Endodermal cell (in vitro differentiated cells): ENCODE data around the gene CCDC146. TPM values are rescaled to one million over a fixed set of nuclear protein-coding genes. Genes with fewer than 3 reads are reported as not detected.
"Not testable (repeated sequence)": the region's sequence is repeated elsewhere in the genome, so short reads cannot be mapped to it uniquely, and the experiment has no call there.

Source experiments
- DNase-seq: peaks from one replicate; pipeline ENCODE4 v3.0.0-alpha.2; 2017
- H3K27ac ChIP-seq: 2 replicates; pipeline ENCODE4 v1.5.1; 2013; ENCODE audit warnings: mild to moderate bottlenecking, low read depth, low read length, moderate library complexity
- H3K27me3 ChIP-seq: 2 replicates; pipeline ENCODE4 v1.6.1; 2013; ENCODE audit warnings: mild to moderate bottlenecking, low read length, moderate library complexity; ENCODE audit not compliant: insufficient read depth, control insufficient read depth, poor library complexity, severe bottlenecking
- H3K36me3 ChIP-seq: 2 replicates; pipeline ENCODE4 v1.7.0; 2013; ENCODE audit warnings: mild to moderate bottlenecking, low read length, moderate library complexity; ENCODE audit not compliant: control insufficient read depth, insufficient read depth
- H3K4me1 ChIP-seq: one replicate; pipeline ENCODE4 v1.7.0; 2013; ENCODE audit warnings: low read length; ENCODE audit not compliant: control insufficient read depth, insufficient read depth
- H3K4me3 ChIP-seq: 2 replicates; pipeline ENCODE4 v1.5.1; 2013; ENCODE audit warnings: mild to moderate bottlenecking, low read length, moderate library complexity
- H3K9ac ChIP-seq: 2 replicates; pipeline ENCODE4 v1.6.1; 2013; ENCODE audit warnings: mild to moderate bottlenecking, low read length, moderate library complexity; ENCODE audit not compliant: poor library complexity, severe bottlenecking; ENCODE audit errors: extremely low read depth
- H3K9me3 ChIP-seq: 2 replicates; pipeline ENCODE4 v1.6.1; 2013; ENCODE audit warnings: mild to moderate bottlenecking, low read length, moderate library complexity; ENCODE audit not compliant: control insufficient read depth
- H3K27ac Mint-ChIP-seq: 2 replicates; pipeline ENCODE4 v1.8.0; 2020; ENCODE audit warnings: mixed read lengths
- H3K27me3 Mint-ChIP-seq: 2 replicates; pipeline ENCODE4 v1.8.0; 2021; ENCODE audit warnings: mild to moderate bottlenecking, mixed read lengths; ENCODE audit not compliant: insufficient read depth
- H3K36me3 Mint-ChIP-seq: 2 replicates; pipeline ENCODE4 v1.8.0; 2020; ENCODE audit warnings: low read depth, mixed read lengths
- H3K4me1 Mint-ChIP-seq: 2 replicates; pipeline ENCODE4 v1.8.0; 2020; ENCODE audit warnings: mixed read lengths
- H3K4me3 Mint-ChIP-seq: 2 replicates; pipeline ENCODE4 v1.8.0; 2020; ENCODE audit warnings: mild to moderate bottlenecking, moderate library complexity, mixed read lengths
- H3K9me3 Mint-ChIP-seq: 2 replicates; pipeline ENCODE4 v1.8.0; 2020; ENCODE audit warnings: mild to moderate bottlenecking, mixed read lengths
- CTCF ChIP-seq: fragments of 200-600 bp; sonication (generic); conservative IDR thresholded peaks from 2 replicates; pipeline ENCODE4 v1.5.0; 2021; ENCODE audit warnings: antibody characterized with exemption, mild to moderate bottlenecking
- WGBS, 2 experiments: methylation state at CpG; one replicate each; pipeline versions ENCODE4 v1.1.5 to v1.1.7; 2013; ENCODE audit warnings: missing lambda C conversion rate in 2 of 2, mixed read lengths in 1 of 2; ENCODE audit not compliant: insufficient coverage in 1 of 2, insufficient read length in 1 of 2; 5-methylcytosine and 5-hydroxymethylcytosine counted together
- total RNA-seq, 2 donors: library from RNA; stranded (reverse); fragmentation: NEBNext Ultra II Directional in 1 of 2; extraction: Animal tissue kit (Norgen Biotek cat#: 25700) in 1 of 2; gene quantifications; 2 replicates in 1 of 2; 3 replicates in 1 of 2; pipeline ENCODE4 v1.2.1, GENCODE V29; 2021

Gene CCDC146
- total RNA-seq, 2 donors from 2014 or later = 2.7 to 5.2 TPM

GRCh38 chr7:77178024-77178423 lies 55.6 kb downstream of the CCDC146 start:
- not testable (repeated sequence) for H3K9me3 Mint-ChIP-seq, H3K27ac ChIP-seq, H3K27me3 ChIP-seq, H3K4me1 ChIP-seq, H3K4me3 ChIP-seq, H3K27ac Mint-ChIP-seq, H3K4me3 Mint-ChIP-seq, H3K9ac ChIP-seq, H3K36me3 Mint-ChIP-seq, DNase-seq, H3K4me1 Mint-ChIP-seq, H3K27me3 Mint-ChIP-seq, H3K36me3 ChIP-seq, H3K9me3 ChIP-seq

GRCh38 chr7:77181015-77181595 lies 58.7 kb downstream of the CCDC146 start:
- 98 to 100% methylated on average over 4 of the region's 4 CpGs for WGBS, 2 experiments
- Histone ChIP-seq H3K9ac (no peak overlapping the region), H3K36me3 (no peaks in the 10 kb centered on the region), H3K4me3 (no peak overlapping the region), H3K9me3 (no peaks in the 10 kb centered on the region), H3K27ac (no peak overlapping the region), H3K4me1 (no peaks in the 10 kb centered on the region), H3K27me3 (no peaks in the 10 kb centered on the region)
- no peaks in the 10 kb centered on the region for H3K4me1 Mint-ChIP-seq
- H3K36me3 Mint-ChIP-seq = no peaks in the 10 kb centered on the region
- no peak overlapping the region for H3K4me3 Mint-ChIP-seq
- no peak for TF ChIP-seq CTCF
- no peak overlapping the region for H3K27ac Mint-ChIP-seq
- DNase-seq = no peak
- H3K9me3 Mint-ChIP-seq = no peaks in the 10 kb centered on the region
- H3K27me3 Mint-ChIP-seq = no peaks in the 10 kb centered on the region

GRCh38 chr7:77181734-77182133 lies 59.3 kb downstream of the CCDC146 start:
- no peaks in the 10 kb centered on the region for H3K9me3 Mint-ChIP-seq
- no peak for DNase-seq
- no peaks in the 10 kb centered on the region for H3K36me3 Mint-ChIP-seq
- no peaks in the 10 kb centered on the region for H3K4me1 Mint-ChIP-seq
- no peaks in the 10 kb centered on the region for H3K9me3 ChIP-seq
- no peak overlapping the region for H3K9ac ChIP-seq
- no peak for TF ChIP-seq CTCF
- 96 to 97% methylated on average over 3 of the region's 3 CpGs for WGBS, 2 experiments
- no peaks in the 10 kb centered on the region for H3K4me1 ChIP-seq
- H3K27ac Mint-ChIP-seq = no peak overlapping the region
- no peaks in the 10 kb centered on the region for H3K27me3 ChIP-seq
- H3K36me3 ChIP-seq = no peaks in the 10 kb centered on the region
- H3K27ac ChIP-seq = no peak overlapping the region
- H3K4me3 Mint-ChIP-seq = no peak overlapping the region
- no peaks in the 10 kb centered on the region for H3K27me3 Mint-ChIP-seq
- H3K4me3 ChIP-seq = no peak overlapping the region

- no peak overlapping the region for H3K4me3 Mint-ChIP-seq
- Histone ChIP-seq H3K4me3 (no peak overlapping the region), H3K36me3 (no peaks in the 10 kb centered on the region), H3K27me3 (no peaks in the 10 kb centered on the region), H3K9me3 (no peaks in the 10 kb centered on the region), H3K9ac (no peak overlapping the region), H3K4me1 (no peaks in the 10 kb centered on the region), H3K27ac (no peak overlapping the region)
- H3K4me1 Mint-ChIP-seq = no peaks in the 10 kb centered on the region
- no peaks in the 10 kb centered on the region for H3K9me3 Mint-ChIP-seq
- no peak overlapping the region for H3K27ac Mint-ChIP-seq
- H3K36me3 Mint-ChIP-seq = no peaks in the 10 kb centered on the region
- no peak for DNase-seq
- 97% methylated on average over 1 of the region's 1 CpG; no CpG with 5 or more reads in 1 of the 2 experiments for WGBS, 2 experiments
- no peaks in the 10 kb centered on the region for H3K27me3 Mint-ChIP-seq
- no peak for TF ChIP-seq CTCF
Observed at GRCh38 chr7:77182261-77182660, 59.8 kb downstream of the CCDC146 start.
